H1 (cell line): Measurements from ENCODE around the gene TMEM134. TPM values are rescaled to one million over a fixed set of nuclear protein-coding genes. Genes with fewer than 3 reads are reported as not detected.

Experiments used
- ASH2L ChIP-seq: fragments of 200-600, 300-600 bp; sonication (generic); IDR thresholded peaks from one replicate; pipeline ENCODE4 v1.7.1; 2017; ENCODE audit warnings: low read length
- CHD7 ChIP-seq: fragments of 300-600 bp; sonication (generic); IDR thresholded peaks from 2 replicates; pipeline ENCODE4 v1.7.1; 2012; ENCODE audit warnings: low read length, moderate library complexity, mild to moderate bottlenecking, inconsistent platforms; ENCODE audit not compliant: insufficient replicate concordance
- TBP ChIP-seq: IDR thresholded peaks from 2 replicates; pipeline ENCODE4 v1.6.1; 2011; ENCODE audit warnings: low read depth, low read length, improper control_type of control experiment
- polyA plus RNA-seq, 7 experiments: library from polyadenylated mRNA; depleted of rRNA in 3 of 7; stranded (reverse) in 5 of 7; unstranded in 2 of 7; fragments of >200 nt in 5 of 7; fragments of 200-250 nt in 2 of 7; gene quantifications; 1 replicate in 5 of 7; 2 replicates in 1 of 7; 4 replicates in 1 of 7; pipeline versions ENCODE4 v1.2.1 to v1.2.3, GENCODE V29; 2011 to 2013; ENCODE audit warnings: missing spikeins in 2 of 7, mixed read lengths in 2 of 7
- total RNA-seq: library from RNA; stranded (reverse); fragmentation: NEBNext Ultra II Directional; extraction: Animal tissue kit (Norgen Biotek cat#: 25700); gene quantifications from 2 replicates; pipeline ENCODE4 v1.2.1, GENCODE V29; 2021

Gene TMEM134
- total and polyA plus RNA-seq, 2 of the 8 experiments (the other 6 are each of a cell fraction or from before 2014, with no cell fraction given): 32.4 to 229 TPM

DNA sequence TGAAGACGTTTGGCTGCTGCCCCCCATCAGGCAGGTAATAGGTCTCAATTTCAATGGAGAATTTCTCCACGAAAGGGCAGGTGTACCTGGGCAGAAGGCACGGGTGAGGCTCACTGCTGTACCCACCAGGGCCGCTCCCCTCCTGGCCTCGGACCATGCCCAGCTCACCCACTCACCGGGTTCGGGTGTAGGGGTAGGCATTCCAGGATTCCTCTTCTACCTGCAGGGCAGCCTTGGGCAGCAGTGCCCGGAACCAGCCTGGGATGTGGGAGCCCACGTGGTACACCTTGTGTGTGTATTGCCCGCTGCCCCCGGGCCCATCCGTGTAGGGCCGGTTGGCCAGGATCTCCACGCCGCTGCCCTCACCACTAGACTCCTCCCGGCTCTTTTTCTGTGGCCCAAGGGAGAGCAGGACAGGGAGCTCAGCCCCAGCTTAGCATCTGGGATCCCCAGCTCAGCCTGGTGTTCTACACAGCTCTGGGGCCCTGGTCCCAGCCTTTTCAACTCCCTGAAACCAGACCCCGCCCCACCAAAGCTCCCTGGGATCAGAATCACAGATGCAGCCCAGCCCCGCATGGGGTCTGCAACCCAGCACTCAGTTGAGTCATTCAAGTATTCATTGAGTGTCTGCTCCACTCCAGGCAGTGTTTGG is 33.4 kb upstream of the TMEM134 start (continued):
- TF ChIP-seq CHD7 (no peak), ASH2L (no peak), TBP (no peak)
